K562 (cell line): ENCODE results near the gene POM121.
"Not testable (repeated sequence)": the region's sequence is repeated elsewhere in the genome, so short reads cannot be mapped to it uniquely, and the experiment has no call there.

Experiments
- CHCHD3 ChIP-seq: fragments of 250-450 bp; sonication (Bioruptor Pico); IDR thresholded peaks from 2 replicates; pipeline ENCODE4 v2.1.2; 2022; ENCODE audit warnings: mild to moderate bottlenecking
- CTCF ChIP-seq, 3 experiments: IDR thresholded peaks in 2 of 3; conservative IDR thresholded peaks in 1 of 3; 2 replicates each; pipeline ENCODE4 v1.5.1; 2011 to 2012; ENCODE audit warnings: low read length in 3 of 3, mild to moderate bottlenecking in 3 of 3, control low read depth in 2 of 3, improper control_type of control experiment in 1 of 3, inconsistent platforms in 1 of 3, low read depth in 1 of 3, mixed read lengths in 1 of 3, moderate library complexity in 1 of 3; ENCODE audit not compliant: insufficient read depth in 2 of 3
- GABPA ChIP-seq: fragments of 200-800 bp; sonication (Bioruptor generic); conservative IDR thresholded peaks from 2 replicates; pipeline ENCODE4 v1.6.1; 2016; ENCODE audit warnings: low read depth, missing genetic modification characterization, missing compliant biosample characterization
- MAFF ChIP-seq: IDR thresholded peaks from 2 replicates; pipeline ENCODE4 v1.6.1; 2012; ENCODE audit warnings: low read length, improper control_type of control experiment
- MAFK ChIP-seq: IDR thresholded peaks from 2 replicates; pipeline ENCODE4 v1.6.1; 2011; ENCODE audit warnings: low read length, improper control_type of control experiment
- MTF1 ChIP-seq: fragments of 250-450 bp; sonication (Bioruptor Pico); IDR thresholded peaks from 2 replicates; pipeline ENCODE4 v1.9.0; 2021; ENCODE audit warnings: moderate library complexity, mild to moderate bottlenecking, inconsistent platforms, borderline replicate concordance
- TCF7 ChIP-seq: sonication (generic); IDR thresholded peaks from 2 replicates; pipeline ENCODE4 v1.6.1; 2016; ENCODE audit warnings: antibody characterized with exemption, borderline replicate concordance
- ZNF253 ChIP-seq: fragments of 250-450 bp; sonication (Bioruptor Pico); conservative IDR thresholded peaks from 2 replicates; pipeline ENCODE4 v1.6.1; 2021; ENCODE audit warnings: mild to moderate bottlenecking

- not testable (repeated sequence) for TF ChIP-seq CHCHD3 (CRISPR knock-in tag); MAFF; MTF1 (CRISPR knock-in tag); GABPA (tag); MAFK; CTCF (IDR thresholded peaks at IDR 0.05 in 2 of 3, conservative IDR thresholded peaks at IDR 0.05 in 1 of 3; ENCODE audit: insufficient read depth in 2 of 3, low read depth in 1 of 3, low read length in 3 of 3); TCF7; ZNF253
Measured at GRCh38 chr7:72950432-72950831, 25.5 kb downstream of the POM121 start.
